HL-60 (cell line): ENCODE results near the gene CARMIL1.

Experiments used
- REST ChIP-seq: IDR thresholded peaks from 2 replicates; pipeline ENCODE4 v1.6.1; 2012; ENCODE audit warnings: low read depth; ENCODE audit not compliant: insufficient replicate concordance
- TF ChIP-seq, protein P1 (sequence below): IDR thresholded peaks from one replicate; pipeline ENCODE4 v1.5.1; 2011; ENCODE audit warnings: low read length, control low read depth, inconsistent platforms; ENCODE audit not compliant: insufficient read depth

DNA sequence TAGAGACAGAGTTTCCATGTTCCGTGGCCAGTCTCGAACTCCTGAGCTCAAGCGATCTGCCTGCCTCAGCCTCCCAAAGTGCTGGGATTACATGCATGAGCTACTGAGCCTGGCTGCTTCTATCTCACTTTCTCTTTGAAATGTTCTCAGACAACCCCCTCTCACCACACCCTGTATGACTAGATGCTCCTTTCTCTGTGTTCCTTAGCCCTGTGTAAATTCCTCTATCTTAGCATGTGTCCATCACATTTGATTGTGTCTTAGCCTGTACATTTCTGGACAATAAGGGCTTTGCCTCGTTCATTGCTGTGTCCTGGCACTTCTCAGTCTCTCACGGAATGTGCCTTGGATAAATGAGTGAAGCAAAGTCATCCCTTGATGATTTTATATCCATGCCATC is 204.8 kb downstream of the CARMIL1 start:
- TF ChIP-seq, protein P1, sequence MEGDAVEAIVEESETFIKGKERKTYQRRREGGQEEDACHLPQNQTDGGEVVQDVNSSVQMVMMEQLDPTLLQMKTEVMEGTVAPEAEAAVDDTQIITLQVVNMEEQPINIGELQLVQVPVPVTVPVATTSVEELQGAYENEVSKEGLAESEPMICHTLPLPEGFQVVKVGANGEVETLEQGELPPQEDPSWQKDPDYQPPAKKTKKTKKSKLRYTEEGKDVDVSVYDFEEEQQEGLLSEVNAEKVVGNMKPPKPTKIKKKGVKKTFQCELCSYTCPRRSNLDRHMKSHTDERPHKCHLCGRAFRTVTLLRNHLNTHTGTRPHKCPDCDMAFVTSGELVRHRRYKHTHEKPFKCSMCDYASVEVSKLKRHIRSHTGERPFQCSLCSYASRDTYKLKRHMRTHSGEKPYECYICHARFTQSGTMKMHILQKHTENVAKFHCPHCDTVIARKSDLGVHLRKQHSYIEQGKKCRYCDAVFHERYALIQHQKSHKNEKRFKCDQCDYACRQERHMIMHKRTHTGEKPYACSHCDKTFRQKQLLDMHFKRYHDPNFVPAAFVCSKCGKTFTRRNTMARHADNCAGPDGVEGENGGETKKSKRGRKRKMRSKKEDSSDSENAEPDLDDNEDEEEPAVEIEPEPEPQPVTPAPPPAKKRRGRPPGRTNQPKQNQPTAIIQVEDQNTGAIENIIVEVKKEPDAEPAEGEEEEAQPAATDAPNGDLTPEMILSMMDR = no peak
- TF ChIP-seq REST = no peak
